Skeletal muscle cell (primary cell): Measurements from ENCODE around the gene MMS19.

Experiments
- DNase-seq: peaks from one replicate; pipeline ENCODE4 v3.0.0-alpha.2; 2010; ENCODE audit warnings: low read depth
- H3K4me3 ChIP-seq: 2 replicates; pipeline ENCODE4 v1.5.1; 2011; ENCODE audit warnings: low read depth, mild to moderate bottlenecking, control low read depth, low read length, moderate library complexity

Gene MMS19

GRCh38 chr10:97509120-97509680, 11.0 kb upstream of the MMS19 start:
- no peak overlapping the region for H3K4me3 ChIP-seq
- DNase-seq: no peak

GRCh38 chr10:97508342-97508741, 10.1 kb upstream of the MMS19 start:
- no peak for DNase-seq
- H3K4me3 ChIP-seq: no peak overlapping the region

DNA sequence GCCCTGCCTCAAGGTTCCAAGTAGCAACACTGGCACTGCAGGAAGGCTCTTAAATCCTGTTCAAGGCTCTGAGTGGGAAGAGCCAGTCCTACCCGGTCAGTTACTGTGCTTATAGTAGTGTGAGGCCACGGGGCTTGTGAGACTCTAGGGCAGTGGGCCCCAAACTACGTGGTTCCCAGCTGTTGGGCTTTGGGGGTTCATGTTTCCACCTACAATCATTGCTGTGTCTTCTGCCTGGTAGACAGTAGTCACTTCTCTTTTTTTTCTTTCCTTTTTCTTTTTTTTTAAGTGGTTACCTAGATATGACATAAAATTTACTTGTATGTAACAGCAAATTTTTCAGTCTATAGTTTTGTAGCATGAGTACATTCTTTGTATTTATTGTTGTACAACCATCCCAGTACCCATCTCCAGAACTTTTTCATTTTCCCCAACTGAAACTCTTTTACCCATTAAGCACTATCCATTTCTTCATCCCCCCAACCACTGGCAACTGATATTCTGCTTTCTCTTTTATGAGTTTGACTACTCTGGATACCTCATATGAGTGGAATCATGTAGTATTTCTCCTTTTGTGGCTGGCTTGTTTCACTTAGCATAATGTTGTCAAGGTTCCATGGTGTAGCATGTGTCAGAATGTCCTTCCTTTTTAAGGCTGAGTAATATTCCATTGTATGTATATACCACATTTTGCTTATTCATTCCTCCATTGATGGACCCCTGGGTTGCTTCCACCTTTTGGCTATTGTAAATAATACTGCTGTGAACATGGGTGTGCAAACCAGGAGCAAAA, 8.2 kb upstream of the MMS19 start:
- no peak for DNase-seq
- H3K4me3 ChIP-seq: no peak overlapping the region

DNA sequence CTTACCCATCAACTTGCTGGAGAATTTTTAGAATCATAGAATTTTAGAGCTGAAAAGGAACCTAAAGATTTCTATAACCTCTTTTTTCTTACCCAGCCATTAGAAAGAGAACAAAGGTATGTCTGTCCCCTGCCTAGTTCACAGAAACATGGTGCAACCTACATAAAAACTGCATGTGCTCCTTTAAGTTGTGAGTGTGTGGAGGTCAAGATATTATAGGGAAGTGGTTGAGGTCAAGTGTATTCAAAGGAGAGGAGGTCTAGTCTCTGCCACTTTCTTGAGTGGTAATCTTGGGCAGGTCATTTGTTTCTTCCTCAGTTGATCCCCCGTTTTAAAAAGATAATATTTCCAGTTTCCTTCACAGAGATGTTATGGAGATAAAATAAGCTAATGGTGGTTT, 6.9 kb upstream of the MMS19 start:
- no peak overlapping the region for H3K4me3 ChIP-seq
- DNase-seq: no peak

GRCh38 chr10:97503406-97503805, 5.2 kb upstream of the MMS19 start:
- no peak for DNase-seq
- H3K4me3 ChIP-seq: no peak overlapping the region

GRCh38 chr10:97502916-97503315, 4.7 kb upstream of the MMS19 start:
- DNase-seq: no peak
- no peak overlapping the region for H3K4me3 ChIP-seq

DNA sequence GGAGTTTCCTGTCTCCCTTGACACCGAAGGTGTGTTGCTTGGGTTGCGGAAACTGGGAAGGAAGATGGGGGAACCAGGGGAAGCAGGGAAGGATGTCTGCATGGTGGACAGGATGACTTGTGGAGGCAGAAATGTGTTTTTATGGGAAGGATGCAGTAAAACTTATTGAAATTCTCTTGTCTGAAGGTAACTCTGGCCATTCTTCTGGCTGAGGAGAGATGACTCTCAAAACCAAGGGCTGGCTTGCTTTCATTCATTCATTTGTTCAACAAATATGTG, 2.0 kb upstream of the MMS19 start:
- DNase-seq: no peak

GRCh38 chr10:97499561-97500296, 1.5 kb upstream of the MMS19 start:
- DNase-seq: no peak

More for the DNA sequence above, 2.0 kb upstream of the MMS19 start:
- peak overlapping the region; percentile 99 for H3K4me3 ChIP-seq

DNA sequence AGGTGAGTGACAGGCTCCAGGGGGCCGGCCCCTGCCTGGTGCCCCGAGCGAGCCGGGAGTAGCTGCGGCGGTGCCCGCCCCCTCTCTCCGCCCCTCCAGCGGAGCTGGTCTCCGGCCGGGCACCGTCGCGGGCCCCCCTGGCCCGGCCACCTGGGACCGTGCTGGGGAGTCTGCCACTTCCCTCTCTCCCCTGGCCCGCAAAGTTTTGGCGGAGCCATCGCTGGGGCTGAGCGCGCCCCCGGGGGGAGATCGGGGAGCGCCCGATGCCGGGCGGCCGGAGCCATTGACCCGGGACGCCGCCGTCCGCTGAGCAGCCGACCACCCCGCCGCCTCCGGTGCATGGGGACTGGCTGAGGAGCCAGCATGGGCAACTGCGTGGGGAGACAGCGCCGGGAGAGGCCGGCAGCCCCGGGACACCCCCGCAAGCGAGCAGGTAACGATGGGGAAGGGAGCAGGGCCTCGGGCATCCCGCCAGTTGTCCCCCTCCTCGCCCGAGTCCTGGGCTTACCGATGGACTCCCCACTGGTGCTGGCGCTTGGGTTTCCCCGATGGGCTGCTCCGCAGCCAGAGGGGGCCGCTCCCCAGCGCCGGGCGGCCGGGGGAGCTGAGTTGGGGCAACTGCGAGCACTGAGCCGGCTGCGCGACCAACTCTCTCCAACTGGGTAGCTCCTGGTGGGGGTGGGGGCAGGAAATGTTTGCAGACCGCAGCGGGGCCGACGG, 779 bp upstream of the MMS19 start, which contains the start of gene UBTD1:
Gene UBTD1, plus strand, starts transcription at position 84 of the 720 bp plus-strand sequence. Its CDS starts 280 bp downstream, at position 364.
- peak within 1 kb of the TSS; percentile 99 for H3K4me3 ChIP-seq
- DNase-seq: no peak

More at GRCh38 chr10:97499561-97500296, 1.5 kb upstream of the MMS19 start:
- H3K4me3 ChIP-seq: peak overlapping the region; percentile 99

GRCh38 chr10:97497572-97498075, 598 bp downstream of the MMS19 start:
- peak; percentile 51 for DNase-seq
- peak overlapping the region; percentile 99 for H3K4me3 ChIP-seq

DNA sequence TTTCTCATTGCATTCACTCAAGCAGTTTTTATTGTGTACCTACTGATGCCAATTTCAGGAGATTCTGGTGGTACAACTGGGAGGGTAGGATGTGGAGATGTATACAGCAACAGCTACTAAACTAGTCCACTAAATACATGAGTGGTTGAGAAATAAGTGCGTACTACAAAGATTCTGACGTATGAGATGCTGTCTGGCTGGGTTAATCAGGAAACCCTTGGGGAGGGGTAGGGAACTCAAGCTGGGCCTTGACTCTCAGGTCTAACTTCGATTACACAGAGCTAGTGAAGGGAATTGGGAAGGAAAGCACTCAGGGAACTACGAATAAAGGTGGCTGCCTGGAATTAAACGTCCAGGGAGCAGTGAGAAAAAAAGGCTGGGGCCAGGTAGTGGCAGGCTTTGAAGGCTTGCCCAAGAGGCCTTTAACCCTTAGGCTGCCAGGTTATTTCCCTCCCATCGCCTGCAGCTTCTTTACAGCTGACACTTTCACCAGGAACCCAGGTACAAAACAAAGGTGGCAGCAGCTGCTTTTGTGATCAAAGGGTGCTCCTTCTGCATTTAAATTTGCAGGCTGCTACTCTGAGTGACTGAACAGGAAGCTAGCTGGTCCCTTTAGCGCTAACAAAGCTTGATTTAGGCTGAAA, 3.2 kb downstream of the MMS19 start:
- DNase-seq: peak; percentile 58
- H3K4me3 ChIP-seq: no peak overlapping the region

DNA sequence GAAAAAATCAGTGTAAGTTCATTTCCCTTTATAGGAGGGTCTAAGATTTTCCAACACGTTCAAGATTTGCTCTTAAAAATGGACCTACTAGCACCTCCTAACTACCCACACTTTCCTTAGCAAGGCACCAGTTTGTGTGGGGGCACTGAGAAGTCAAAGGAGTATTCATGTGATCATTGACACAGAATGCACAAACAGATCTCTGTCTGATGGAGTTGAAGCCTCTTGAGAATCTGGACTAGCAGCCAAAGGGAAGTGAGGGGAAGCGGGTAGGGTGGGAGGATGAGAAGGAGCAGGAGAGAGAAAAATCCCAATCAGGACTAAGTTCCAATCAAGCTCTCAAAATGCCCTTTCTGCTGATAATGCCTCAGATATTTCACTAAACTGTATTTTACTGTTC, 4.1 kb downstream of the MMS19 start:
- no peak overlapping the region for H3K4me3 ChIP-seq
- DNase-seq: no peak

- no peak for DNase-seq
- no peak overlapping the region for H3K4me3 ChIP-seq
Observed at GRCh38 chr10:97490592-97490991, 7.6 kb downstream of the MMS19 start.

- no peak overlapping the region for H3K4me3 ChIP-seq
- no peak for DNase-seq
Observed at GRCh38 chr10:97485647-97486281, 12.5 kb downstream of the MMS19 start.

DNA sequence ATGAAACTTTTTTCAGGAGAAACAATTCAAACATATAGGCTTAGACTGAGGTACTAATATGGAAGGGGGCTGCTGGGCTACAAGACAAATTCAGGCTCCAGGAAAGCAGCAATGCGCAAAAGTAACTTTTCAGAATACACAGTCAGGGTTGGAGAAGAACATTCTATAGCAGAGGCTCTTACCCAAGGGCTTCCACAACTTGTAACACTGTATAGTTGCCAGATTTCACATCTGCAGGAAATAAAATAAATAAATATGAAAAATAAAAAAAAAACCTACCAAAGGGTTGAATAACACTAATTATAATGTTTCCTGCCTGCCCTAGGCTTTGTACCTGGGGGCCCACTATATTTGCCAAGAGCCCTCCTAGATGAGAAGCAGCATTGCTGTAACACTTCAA, 14.3 kb downstream of the MMS19 start:
- no peak for DNase-seq
- no peak overlapping the region for H3K4me3 ChIP-seq

DNA sequence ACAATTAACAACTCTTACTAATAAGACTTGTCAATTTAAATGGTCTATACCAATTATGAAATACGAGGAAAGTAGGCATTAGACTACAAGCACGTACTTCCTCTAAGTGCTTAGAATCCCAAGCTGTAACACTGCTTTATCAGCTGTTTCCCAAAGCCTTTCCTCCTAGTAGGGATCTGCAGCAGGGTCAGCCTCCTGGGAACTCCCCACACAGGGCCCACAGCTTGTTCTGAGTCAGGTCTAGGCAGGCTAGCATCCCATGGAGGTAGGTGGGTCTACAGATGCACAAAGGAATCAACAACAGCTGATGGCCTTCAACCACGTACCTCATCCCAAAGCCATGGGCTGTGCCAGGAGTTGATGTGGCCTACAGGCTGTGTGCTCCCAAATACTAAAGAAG, 14.7 kb downstream of the MMS19 start:
- no peak overlapping the region for H3K4me3 ChIP-seq
- no peak for DNase-seq

DNA sequence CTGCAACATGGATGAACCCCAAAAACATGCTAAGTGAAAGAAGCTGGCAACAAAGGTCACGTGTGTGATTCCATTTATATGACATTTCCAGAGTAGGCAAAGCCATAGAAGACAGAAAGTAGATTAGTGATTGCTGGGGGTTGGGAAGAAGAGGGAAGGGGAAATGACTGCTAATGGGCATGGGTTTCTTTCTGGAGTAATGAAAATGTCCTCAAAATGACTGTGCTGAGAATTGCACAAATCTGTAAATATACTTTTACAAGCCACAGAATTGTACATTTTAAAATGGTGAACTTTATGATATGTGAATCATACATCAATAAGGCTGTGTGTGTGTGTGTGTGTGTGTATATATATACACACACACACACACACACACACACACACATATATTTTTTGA, 15.8 kb downstream of the MMS19 start:
- no peak overlapping the region for H3K4me3 ChIP-seq
- DNase-seq: no peak

GRCh38 chr10:97481071-97481470, 17.2 kb downstream of the MMS19 start:
- H3K4me3 ChIP-seq: no peak overlapping the region
- DNase-seq: no peak

- no peak for DNase-seq
Observed at GRCh38 chr10:97479939-97480338, 18.3 kb downstream of the MMS19 start.

More at GRCh38 chr10:97479939-97480338, 18.3 kb downstream of the MMS19 start:
- no peak overlapping the region for H3K4me3 ChIP-seq
